ENCODE results near the gene GCC2. TPM values are rescaled to one million over a fixed set of nuclear protein-coding genes. Genes with fewer than 3 reads are reported as not detected.

Gene GCC2
- total and polyA plus RNA-seq, 2 donors (not counting 3 experiments of a cell fraction or from before 2014, with no cell fraction given) = 4.1 to 38.7 TPM

DNA sequence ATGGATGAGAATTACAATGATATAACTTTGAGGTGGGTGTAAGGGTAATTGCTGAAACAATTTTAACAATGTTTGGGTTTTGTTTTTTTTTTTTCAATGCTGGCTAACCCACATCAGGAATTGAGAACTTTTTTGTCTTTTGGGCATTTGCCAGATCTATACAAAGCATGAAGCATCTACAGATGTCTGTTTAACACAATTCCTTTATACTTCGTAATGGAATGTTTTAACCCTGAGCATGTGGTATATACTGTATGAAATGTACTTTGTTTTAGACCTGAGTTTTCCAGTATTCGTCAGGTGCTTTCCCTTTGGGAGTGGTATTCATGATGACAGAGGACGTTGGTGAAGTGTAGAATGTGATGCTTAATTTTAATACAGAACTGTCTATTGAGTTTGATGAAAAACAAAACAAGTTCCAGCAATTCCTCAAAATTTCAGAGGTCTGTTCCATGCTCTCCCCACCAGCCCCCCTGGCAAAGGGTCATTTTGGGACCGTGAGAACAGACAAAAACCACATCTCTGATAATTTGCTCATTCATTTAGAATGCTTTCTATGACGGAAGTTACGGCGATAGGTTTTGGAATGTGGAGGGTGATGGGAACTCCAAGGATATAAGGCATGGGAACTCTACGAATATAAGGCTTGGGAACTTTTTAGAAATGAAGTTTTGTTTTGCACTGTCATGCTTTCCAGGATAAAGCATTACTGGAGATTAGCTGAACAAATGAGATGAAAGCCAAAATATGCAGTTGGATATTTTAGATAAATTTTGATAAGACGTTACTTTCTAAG is 99.4 kb downstream of the GCC2 start:
- TF ChIP-seq FOS (IDR thresholded peaks at IDR 0.05; ENCODE audit: borderline replicate concordance, insufficient read depth, low read length) (no peak), MYC (IDR thresholded peaks at IDR 0.05; ENCODE audit: low read depth, low read length) (no peak), GATA2 (IDR thresholded peaks at IDR 0.05; ENCODE audit: insufficient read depth, insufficient read length, low read depth, low read length) (no peak), POLR2A (IDR thresholded peaks at IDR 0.05; ENCODE audit: low read depth, low read length) (no peak), EZH2 (IDR thresholded peaks at IDR 0.05; ENCODE audit: borderline replicate concordance, low read depth, low read length, severe bottlenecking) (no peak), JUN (IDR thresholded peaks at IDR 0.05; ENCODE audit: borderline replicate concordance, insufficient read depth, insufficient read length, low read depth) (no peak), POLR2AphosphoS5 (IDR thresholded peaks at IDR 0.05; ENCODE audit: insufficient read depth, low read depth, low read length) (no peak)
- TF ChIP-seq, protein P1, sequence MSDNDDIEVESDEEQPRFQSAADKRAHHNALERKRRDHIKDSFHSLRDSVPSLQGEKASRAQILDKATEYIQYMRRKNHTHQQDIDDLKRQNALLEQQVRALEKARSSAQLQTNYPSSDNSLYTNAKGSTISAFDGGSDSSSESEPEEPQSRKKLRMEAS (IDR thresholded peaks at IDR 0.05; ENCODE audit: insufficient read depth, insufficient read length) = no peak
- TF ChIP-seq, protein P2, sequence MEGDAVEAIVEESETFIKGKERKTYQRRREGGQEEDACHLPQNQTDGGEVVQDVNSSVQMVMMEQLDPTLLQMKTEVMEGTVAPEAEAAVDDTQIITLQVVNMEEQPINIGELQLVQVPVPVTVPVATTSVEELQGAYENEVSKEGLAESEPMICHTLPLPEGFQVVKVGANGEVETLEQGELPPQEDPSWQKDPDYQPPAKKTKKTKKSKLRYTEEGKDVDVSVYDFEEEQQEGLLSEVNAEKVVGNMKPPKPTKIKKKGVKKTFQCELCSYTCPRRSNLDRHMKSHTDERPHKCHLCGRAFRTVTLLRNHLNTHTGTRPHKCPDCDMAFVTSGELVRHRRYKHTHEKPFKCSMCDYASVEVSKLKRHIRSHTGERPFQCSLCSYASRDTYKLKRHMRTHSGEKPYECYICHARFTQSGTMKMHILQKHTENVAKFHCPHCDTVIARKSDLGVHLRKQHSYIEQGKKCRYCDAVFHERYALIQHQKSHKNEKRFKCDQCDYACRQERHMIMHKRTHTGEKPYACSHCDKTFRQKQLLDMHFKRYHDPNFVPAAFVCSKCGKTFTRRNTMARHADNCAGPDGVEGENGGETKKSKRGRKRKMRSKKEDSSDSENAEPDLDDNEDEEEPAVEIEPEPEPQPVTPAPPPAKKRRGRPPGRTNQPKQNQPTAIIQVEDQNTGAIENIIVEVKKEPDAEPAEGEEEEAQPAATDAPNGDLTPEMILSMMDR (IDR thresholded peaks at IDR 0.05; ENCODE audit: extremely low read depth in 1 of 2, insufficient read depth in 1 of 2, low read depth in 1 of 2, low read length in 2 of 2) = no peak
- intact Hi-C loops (cut with micrococcal nuclease) (no loop called here), dilution Hi-C loops (cut with MboI; ENCODE audit: extremely low pct_ligation_motif_present, low sequenced_read_pairs) (no loop called here)
- peaks cover 3% of the 10 kb centered on the region for H4K20me1 ChIP-seq (replicated peaks; ENCODE audit: control insufficient read depth, extremely low read depth, insufficient read depth, low read length)
- no peaks in the 10 kb centered on the region for H3K27me3 ChIP-seq (ENCODE audit: control insufficient read depth in 2 of 2, insufficient read depth in 2 of 2, low read length in 2 of 2)
- no peak for DNase-seq (ENCODE audit: low read depth, low spot score)
- ChIA-PET CTCF (interaction anchor here (1.2 to 3.7 kb wide), 4 partner anchors 13 to 88 kb away, joined by 3 to 14 read pairs (median 5); partner anchors contain the start of gene LIMS1), POLR2A (no interaction called here)
- H2AFZ ChIP-seq (ENCODE audit: low read depth, low read length) = no peak overlapping the region
- no peaks in the 10 kb centered on the region for H3K9me3 ChIP-seq (replicated peaks; ENCODE audit: control insufficient read depth, insufficient read depth, low read length)
- H3K9me1 ChIP-seq (replicated peaks; ENCODE audit: control insufficient read depth, extremely low read depth, insufficient read depth, low read length) = no peaks in the 10 kb centered on the region
- no peak overlapping the region for H3K9ac ChIP-seq (replicated peaks; ENCODE audit: extremely low read depth, insufficient read depth, low read length)
- no peak overlapping the region for H3K4me3 ChIP-seq (replicated peaks in 1 of 3; ENCODE audit: insufficient read depth in 1 of 3, low read depth in 1 of 3, low read length in 3 of 3)
- peaks cover 6% of the 10 kb centered on the region for H3K4me1 ChIP-seq (ENCODE audit: control insufficient read depth, extremely low read depth, insufficient read depth, low read length)
- FAIRE-seq = no peak
- H3K4me2 ChIP-seq (ENCODE audit: insufficient read depth, low read length) = no peak overlapping the region
- H3K36me3 ChIP-seq (ENCODE audit: control insufficient read depth in 2 of 2, extremely low read depth in 1 of 2, insufficient read depth in 2 of 2, low read length in 2 of 2) = no peaks in the 10 kb centered on the region
- peaks cover 55% of the 10 kb centered on the region for H3K79me2 ChIP-seq (ENCODE audit: control insufficient read depth, insufficient read depth, low read length)
- BruUV-seq (replicated peaks) = no TSS peak
- H3K27ac ChIP-seq (ENCODE audit: insufficient read depth, low read depth, low read length) = no peak overlapping the region
